Prostate gland (tissue), 2 donors: ENCODE data around the gene APLF. TPM values are rescaled to one million over a fixed set of nuclear protein-coding genes. Genes with fewer than 3 reads are reported as not detected.

ENCODE experiments used
- DNase-seq: peaks from one replicate; pipeline ENCODE4 v3.0.0-alpha.2; 2019; ENCODE audit warnings: low spot score
- H3K27ac ChIP-seq, 2 donors: fragments of 200-600 bp; sonication (generic); 2 replicates each; pipeline ENCODE4 v1.5.1; 2017 to 2019
- H3K27me3 ChIP-seq: fragments of 200-600 bp; sonication (generic); replicated peaks from 2 replicates; pipeline ENCODE4 v1.5.1; 2019; ENCODE audit not compliant: insufficient read depth
- H3K36me3 ChIP-seq, 2 donors: fragments of 200-600 bp; sonication (generic); 1 replicate in 1 of 2; 2 replicates in 1 of 2; pipeline versions ENCODE4 v1.5.1 to v1.8.1; 2017 to 2019
- H3K4me1 ChIP-seq: fragments of 200-600 bp; sonication (generic); replicated peaks from 2 replicates; pipeline ENCODE4 v1.5.1; 2019
- H3K4me3 ChIP-seq, 2 donors: fragments of 200-600 bp; sonication (generic); 2 replicates each; pipeline ENCODE4 v1.5.1; 2017 to 2019
- H3K9me3 ChIP-seq: fragments of 200-600 bp; sonication (generic); 2 replicates; pipeline ENCODE4 v1.5.1; 2017
- CTCF ChIP-seq, 4 experiments: fragments of 200-600 bp in 2 of 4; fragments of 450-650 bp in 2 of 4; sonication (generic) in 2 of 4; IDR thresholded peaks; 1 replicate in 3 of 4; 2 replicates in 1 of 4; pipeline ENCODE4 v1.5.1; 2016 to 2019; ENCODE audit warnings: antibody characterized with exemption in 4 of 4, mild to moderate bottlenecking in 2 of 4, moderate library complexity in 2 of 4
- POLR2A ChIP-seq: fragments of 450-650 bp; IDR thresholded peaks from one replicate; pipeline ENCODE4 v1.6.1; 2016; ENCODE audit warnings: antibody characterized with exemption, mild to moderate bottlenecking
- POLR2AphosphoS5 ChIP-seq: sonication (generic); formaldehyde crosslinking; IDR thresholded peaks from one replicate; pipeline ENCODE4 v1.6.1; 2017; ENCODE audit warnings: antibody characterized with exemption
- WGBS: methylation state at CpG from one replicate; pipeline ENCODE4 v1.1.5; 2018; 5-methylcytosine and 5-hydroxymethylcytosine counted together
- intact Hi-C: fragments of 100-400 bp; cut with DNase I; formaldehyde crosslinking; loops from one replicate; pipeline ENCODE4 v1.14.2; 2022
- total RNA-seq, 2 donors: library from RNA; depleted of rRNA; stranded (reverse); fragments of >200 nt; gene quantifications; one replicate each; pipeline ENCODE4 v1.1.0, GENCODE V29; 2016

Gene APLF
- total RNA-seq, 2 donors from 2014 or later = 7.3 to 10.2 TPM

GRCh38 chr2:68561372-68561771 lies 94.0 kb downstream of the APLF start:
- H3K27ac ChIP-seq = no peak overlapping the region
- no peaks in the 10 kb centered on the region for H3K36me3 ChIP-seq
- H3K4me3 ChIP-seq = no peak overlapping the region
- intact Hi-C loops = no loop called here
- TF ChIP-seq POLR2A (no peak), POLR2AphosphoS5 (no peak), CTCF (IDR thresholded peaks at IDR 0.05) (no peak)
- WGBS = 74% methylated on average over 3 of the region's 3 CpGs
- no peaks in the 10 kb centered on the region for H3K27me3 ChIP-seq
- H3K4me1 ChIP-seq = no peaks in the 10 kb centered on the region
- H3K9me3 ChIP-seq = no peaks in the 10 kb centered on the region
- no peak for DNase-seq

GRCh38 chr2:68562934-68563333 lies 95.5 kb downstream of the APLF start:
- no peak for DNase-seq

GRCh38 chr2:68564426-68564825 lies 97.0 kb downstream of the APLF start:
- Histone ChIP-seq H3K27ac (no peak overlapping the region), H3K4me1 (no peaks in the 10 kb centered on the region), H3K9me3 (no peaks in the 10 kb centered on the region), H3K4me3 (no peak overlapping the region), H3K27me3 (no peaks in the 10 kb centered on the region), H3K36me3 (no peaks in the 10 kb centered on the region)
- DNase-seq = no peak
- 79% methylated on average over 2 of the region's 2 CpGs for WGBS
- TF ChIP-seq CTCF (IDR thresholded peaks at IDR 0.05) (no peak), POLR2AphosphoS5 (no peak), POLR2A (no peak)
- intact Hi-C loops = no loop called here

More at GRCh38 chr2:68562934-68563333, 95.5 kb downstream of the APLF start:
- no peaks in the 10 kb centered on the region for H3K27me3 ChIP-seq
- no peaks in the 10 kb centered on the region for H3K9me3 ChIP-seq
- intact Hi-C loops = no loop called here
- no peak overlapping the region for H3K4me3 ChIP-seq
- no peaks in the 10 kb centered on the region for H3K4me1 ChIP-seq
- TF ChIP-seq POLR2A = no peak
- no peak for TF ChIP-seq CTCF (IDR thresholded peaks at IDR 0.05)
- TF ChIP-seq POLR2AphosphoS5 = no peak
- no peaks in the 10 kb centered on the region for H3K36me3 ChIP-seq
- 92% methylated on average over 2 of the region's 2 CpGs for WGBS
- H3K27ac ChIP-seq = no peak overlapping the region

GRCh38 chr2:68565273-68565672 lies 97.9 kb downstream of the APLF start:
- H3K4me3 ChIP-seq = no peak overlapping the region
- no peaks in the 10 kb centered on the region for H3K36me3 ChIP-seq
- no peaks in the 10 kb centered on the region for H3K4me1 ChIP-seq
- no peak overlapping the region for H3K27ac ChIP-seq
- H3K27me3 ChIP-seq = no peaks in the 10 kb centered on the region
- intact Hi-C loops = no loop called here
- H3K9me3 ChIP-seq = no peaks in the 10 kb centered on the region
- no peak for DNase-seq
- TF ChIP-seq CTCF (IDR thresholded peaks at IDR 0.05) = no peak

- 64% methylated on average over 4 of the region's 4 CpGs for WGBS
- no peaks in the 10 kb centered on the region for H3K9me3 ChIP-seq
- no peak overlapping the region for H3K4me3 ChIP-seq
- no peak for TF ChIP-seq POLR2A
- TF ChIP-seq POLR2AphosphoS5 = no peak
- no peak for TF ChIP-seq CTCF (IDR thresholded peaks at IDR 0.05)
- intact Hi-C loops = no loop called here
- no peaks in the 10 kb centered on the region for H3K4me1 ChIP-seq
- no peaks in the 10 kb centered on the region for H3K36me3 ChIP-seq
- DNase-seq = no peak
- H3K27ac ChIP-seq = no peak overlapping the region
- H3K27me3 ChIP-seq = no peaks in the 10 kb centered on the region
Observed at GRCh38 chr2:68565858-68566257, 98.5 kb downstream of the APLF start.
